Panc1 (cell line): ENCODE results near the gene IL33.

ENCODE experiments used
- POLR2AphosphoS5 ChIP-seq: IDR thresholded peaks from 2 replicates; pipeline ENCODE4 v1.6.1; 2012; ENCODE audit warnings: mild to moderate bottlenecking, low read depth, low read length, moderate library complexity
- SIN3A ChIP-seq: IDR thresholded peaks from 2 replicates; pipeline ENCODE4 v1.6.1; 2012; ENCODE audit warnings: low read depth, mild to moderate bottlenecking, low read length, moderate library complexity, borderline replicate concordance; ENCODE audit not compliant: insufficient read depth
- TF ChIP-seq, protein P1 (sequence below): fragments of 450-650 bp; IDR thresholded peaks from 2 replicates; pipeline ENCODE4 v1.5.1; 2017; ENCODE audit warnings: mild to moderate bottlenecking

DNA sequence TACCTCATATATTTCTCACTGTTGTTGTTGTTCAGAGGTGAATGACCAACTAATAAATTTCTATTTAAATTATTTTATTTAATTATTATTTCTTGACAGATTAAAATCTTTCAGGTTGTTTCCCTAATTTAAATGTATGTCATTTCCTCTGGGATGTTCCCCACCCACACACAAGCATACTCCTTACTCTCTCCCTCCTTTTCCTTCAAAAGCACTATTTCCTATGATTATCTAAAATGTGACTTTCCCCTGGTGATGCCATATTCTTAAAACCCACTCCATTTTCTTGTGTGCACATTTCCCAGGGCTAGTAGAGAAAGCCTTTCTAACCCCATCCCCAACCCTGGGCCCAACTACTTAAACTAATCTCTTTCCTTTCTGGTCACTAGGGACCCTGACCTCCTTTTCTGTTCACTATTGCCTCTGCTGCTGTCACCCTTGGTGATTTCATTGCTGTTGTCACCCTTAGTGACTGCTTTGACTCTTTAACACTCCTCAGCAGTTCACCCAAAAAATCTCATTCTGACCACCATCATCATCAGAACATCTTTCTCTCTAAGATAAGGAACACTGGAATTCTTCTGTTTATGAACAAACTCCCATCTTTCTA lies 16.8 kb downstream of the IL33 start:
- TF ChIP-seq, protein P1, sequence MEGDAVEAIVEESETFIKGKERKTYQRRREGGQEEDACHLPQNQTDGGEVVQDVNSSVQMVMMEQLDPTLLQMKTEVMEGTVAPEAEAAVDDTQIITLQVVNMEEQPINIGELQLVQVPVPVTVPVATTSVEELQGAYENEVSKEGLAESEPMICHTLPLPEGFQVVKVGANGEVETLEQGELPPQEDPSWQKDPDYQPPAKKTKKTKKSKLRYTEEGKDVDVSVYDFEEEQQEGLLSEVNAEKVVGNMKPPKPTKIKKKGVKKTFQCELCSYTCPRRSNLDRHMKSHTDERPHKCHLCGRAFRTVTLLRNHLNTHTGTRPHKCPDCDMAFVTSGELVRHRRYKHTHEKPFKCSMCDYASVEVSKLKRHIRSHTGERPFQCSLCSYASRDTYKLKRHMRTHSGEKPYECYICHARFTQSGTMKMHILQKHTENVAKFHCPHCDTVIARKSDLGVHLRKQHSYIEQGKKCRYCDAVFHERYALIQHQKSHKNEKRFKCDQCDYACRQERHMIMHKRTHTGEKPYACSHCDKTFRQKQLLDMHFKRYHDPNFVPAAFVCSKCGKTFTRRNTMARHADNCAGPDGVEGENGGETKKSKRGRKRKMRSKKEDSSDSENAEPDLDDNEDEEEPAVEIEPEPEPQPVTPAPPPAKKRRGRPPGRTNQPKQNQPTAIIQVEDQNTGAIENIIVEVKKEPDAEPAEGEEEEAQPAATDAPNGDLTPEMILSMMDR, result no peak
- TF ChIP-seq SIN3A, result no peak
- no peak for TF ChIP-seq POLR2AphosphoS5
